Stimulated activated CD4-positive, alpha-beta T cell treated with anti-CD3 and anti-CD28 coated beads, Interleukin-15, amount 100 ng/mL, for 48 hours (primary cell): ENCODE results near the gene PPP1CA.
A peak's percentile ranks its signal among the peaks of the same experiment; 100 is the strongest.
"Not testable (repeated sequence)": the region's sequence is repeated elsewhere in the genome, so short reads cannot be mapped to it uniquely, and the experiment has no call there.

ENCODE experiments used
- DNase-seq, 2 donors: peaks; one replicate each; pipeline ENCODE4 v3.0.0-alpha.2; 2020; ENCODE audit warnings: low read depth in 2 of 2

The PPP1CA gene

GRCh38 chr11:67435031-67435726, 33.5 kb upstream of the PPP1CA start:
- DNase-seq, result no peak

- DNase-seq, result no peak
These were observed 32.8 kb upstream of the PPP1CA start for GRCh38 chr11:67434395-67434881.

DNA sequence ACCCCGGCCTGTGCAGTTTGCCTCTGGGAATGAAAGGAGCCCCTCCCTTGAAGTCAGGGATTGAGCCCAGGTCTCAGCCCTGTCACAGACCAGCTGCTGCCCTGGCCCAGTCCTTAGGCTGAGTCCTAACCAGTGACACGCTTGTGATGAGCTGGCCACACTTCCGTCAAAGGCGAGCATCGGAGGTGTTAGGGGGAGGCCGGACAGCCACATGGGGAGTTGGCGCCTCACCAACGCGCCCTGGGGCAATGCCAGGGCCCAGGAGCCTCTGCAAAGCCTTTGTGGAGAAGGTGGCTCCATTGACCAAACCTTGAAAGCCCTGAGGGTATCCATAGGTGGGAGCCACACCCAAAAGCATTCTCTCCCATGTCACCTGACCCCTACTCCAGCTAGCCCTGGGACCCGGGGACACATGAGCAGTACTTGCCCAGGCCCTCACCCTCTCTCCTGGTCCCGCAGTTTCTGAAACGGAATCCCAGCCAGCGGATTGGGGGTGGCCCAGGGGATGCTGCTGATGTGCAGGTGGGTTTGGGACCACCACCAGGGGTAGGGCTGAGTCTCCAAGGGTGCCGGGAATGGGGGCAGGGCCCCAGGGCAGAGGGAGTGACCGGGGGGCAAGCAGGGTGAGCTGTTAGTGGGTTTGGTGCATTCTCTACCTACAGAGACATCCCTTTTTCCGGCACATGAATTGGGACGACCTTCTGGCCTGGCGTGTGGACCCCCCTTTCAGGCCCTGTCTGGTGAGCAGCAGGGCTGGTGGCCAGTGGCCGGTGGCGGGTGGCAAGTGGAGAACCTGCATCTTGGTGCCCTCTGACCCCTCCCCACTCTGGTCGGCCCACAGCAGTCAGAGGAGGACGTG, 32.1 kb upstream of the PPP1CA start:
- DNase-seq, result no peak

DNA sequence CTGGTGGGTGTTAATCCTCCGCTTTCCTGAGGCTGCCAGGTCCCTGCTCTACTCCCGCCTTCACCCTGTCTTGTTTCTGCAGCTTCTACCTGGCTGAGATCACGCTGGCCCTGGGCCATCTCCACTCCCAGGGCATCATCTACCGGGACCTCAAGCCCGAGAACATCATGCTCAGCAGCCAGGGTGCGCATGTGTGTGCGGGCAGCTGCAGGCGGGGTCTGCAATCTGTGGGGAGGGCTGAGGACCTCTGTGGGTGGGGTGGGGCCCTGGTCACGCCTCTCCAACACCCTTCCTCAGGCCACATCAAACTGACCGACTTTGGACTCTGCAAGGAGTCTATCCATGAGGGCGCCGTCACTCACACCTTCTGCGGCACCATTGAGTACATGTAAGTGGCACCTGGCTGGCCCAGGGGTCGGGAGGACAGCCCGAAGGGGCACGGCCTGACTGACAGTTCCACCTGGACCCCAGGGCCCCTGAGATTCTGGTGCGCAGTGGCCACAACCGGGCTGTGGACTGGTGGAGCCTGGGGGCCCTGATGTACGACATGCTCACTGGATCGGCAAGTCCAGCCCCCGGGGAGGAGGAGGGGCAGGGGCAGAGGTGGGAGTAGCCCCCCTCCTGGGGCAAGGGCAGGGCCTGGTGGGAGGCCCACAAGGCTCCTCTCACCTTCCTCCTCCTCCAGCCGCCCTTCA, 31.1 kb upstream of the PPP1CA start:
- no peak for DNase-seq

DNA sequence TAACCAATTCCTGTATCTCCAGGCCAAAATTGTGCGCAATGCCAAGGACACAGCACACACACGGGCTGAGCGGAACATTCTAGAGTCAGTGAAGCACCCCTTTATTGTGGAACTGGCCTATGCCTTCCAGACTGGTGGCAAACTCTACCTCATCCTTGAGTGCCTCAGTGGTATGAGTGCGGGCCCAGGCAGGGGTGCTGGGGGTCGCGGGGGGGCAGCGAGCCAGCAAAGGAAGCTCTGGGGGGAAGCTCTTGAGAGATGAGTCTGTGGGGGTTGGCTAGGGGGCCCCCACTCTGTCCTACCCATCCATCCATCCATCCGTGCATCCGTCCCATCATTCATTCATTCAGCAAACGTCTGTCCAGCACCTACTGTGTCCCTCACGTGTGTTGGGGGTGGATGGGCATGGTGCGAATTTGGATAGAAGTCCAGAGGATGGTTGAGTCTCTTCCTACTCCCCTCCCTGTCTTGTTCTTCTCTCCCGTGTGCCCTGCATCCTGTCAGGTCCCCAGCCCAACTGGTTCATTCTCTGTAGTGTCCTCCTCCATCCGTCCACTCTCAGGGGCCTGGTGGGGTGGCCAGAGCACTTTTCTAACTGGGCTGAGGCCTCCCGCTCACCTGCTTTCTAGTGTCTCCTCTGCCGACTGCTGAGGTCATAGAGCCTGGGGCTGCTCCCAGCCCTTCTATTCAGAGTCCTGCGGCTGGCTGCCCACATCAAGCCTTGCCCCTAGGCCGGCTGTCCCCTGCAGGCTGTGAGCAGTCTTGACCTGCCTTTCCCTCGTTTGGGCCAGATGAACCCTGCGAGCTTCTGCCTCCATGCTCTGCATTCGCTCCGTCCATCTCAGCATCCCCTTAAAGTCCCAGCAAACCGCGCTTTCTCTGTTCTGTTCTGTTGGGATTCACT, 29.9 kb upstream of the PPP1CA start:
- DNase-seq, result no peak

GRCh38 chr11:67429722-67430121, 28.1 kb upstream of the PPP1CA start:
- DNase-seq, result no peak

DNA sequence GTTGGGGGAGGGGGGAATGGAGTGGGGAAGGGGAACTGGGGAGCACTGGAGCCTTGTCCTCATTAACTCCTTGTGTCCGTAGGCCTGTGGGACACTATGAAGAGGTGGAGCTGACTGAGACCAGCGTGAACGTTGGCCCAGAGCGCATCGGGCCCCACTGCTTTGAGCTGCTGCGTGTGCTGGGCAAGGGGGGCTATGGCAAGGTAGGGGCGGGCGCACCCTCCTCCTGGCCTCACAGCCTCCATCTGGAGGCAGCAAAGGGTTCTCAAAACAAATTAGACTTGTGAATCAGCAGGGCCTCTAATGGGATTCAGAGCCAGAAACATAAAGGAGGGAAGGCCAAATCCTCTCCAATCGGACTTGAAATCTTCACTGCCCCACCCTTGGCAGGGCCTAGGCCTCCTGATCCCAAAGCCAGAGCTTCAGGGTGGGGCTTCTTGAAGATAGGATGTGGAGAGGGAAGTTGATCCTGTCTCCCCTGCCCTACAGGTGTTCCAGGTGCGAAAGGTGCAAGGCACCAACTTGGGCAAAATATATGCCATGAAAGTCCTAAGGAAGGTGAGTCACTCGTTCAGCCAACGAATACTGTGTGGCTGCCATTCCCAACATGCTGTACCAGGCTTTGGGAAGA, 27.5 kb upstream of the PPP1CA start:
- no peak for DNase-seq

- DNase-seq, result peak; percentile 98 to 99
These were observed 26.7 kb upstream of the PPP1CA start, which contains the start of gene RPS6KB2 for GRCh38 chr11:67428052-67429001. Gene RPS6KB2, plus strand, starts transcription at chr11:67428494. Its CDS starts 52 bp downstream, at chr11:67428546.

DNA sequence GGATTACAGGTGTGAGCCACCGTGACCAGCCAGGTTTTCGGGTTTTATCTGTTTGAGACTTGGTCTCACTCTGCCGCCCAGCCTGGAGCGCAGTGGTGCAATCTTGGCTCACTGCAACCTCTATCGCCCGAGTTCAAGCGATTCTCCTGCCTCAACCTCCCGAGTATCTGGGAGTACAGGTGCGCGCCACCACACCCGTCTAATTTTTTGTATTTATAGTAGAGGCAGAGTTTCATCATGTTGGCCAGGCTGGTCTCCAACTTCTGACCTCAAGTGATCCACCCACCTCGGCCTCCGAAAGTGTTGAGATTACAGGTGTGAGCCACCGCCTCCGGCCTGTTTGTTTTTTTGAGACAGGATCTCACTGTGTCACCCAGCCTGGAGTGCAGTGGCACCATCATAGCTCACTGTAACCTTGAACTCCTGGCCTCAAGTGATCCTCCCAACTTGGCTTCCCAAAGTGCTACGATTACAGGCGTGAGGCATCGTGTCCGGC, 25.8 kb upstream of the PPP1CA start:
- not testable (repeated sequence) for DNase-seq

DNA sequence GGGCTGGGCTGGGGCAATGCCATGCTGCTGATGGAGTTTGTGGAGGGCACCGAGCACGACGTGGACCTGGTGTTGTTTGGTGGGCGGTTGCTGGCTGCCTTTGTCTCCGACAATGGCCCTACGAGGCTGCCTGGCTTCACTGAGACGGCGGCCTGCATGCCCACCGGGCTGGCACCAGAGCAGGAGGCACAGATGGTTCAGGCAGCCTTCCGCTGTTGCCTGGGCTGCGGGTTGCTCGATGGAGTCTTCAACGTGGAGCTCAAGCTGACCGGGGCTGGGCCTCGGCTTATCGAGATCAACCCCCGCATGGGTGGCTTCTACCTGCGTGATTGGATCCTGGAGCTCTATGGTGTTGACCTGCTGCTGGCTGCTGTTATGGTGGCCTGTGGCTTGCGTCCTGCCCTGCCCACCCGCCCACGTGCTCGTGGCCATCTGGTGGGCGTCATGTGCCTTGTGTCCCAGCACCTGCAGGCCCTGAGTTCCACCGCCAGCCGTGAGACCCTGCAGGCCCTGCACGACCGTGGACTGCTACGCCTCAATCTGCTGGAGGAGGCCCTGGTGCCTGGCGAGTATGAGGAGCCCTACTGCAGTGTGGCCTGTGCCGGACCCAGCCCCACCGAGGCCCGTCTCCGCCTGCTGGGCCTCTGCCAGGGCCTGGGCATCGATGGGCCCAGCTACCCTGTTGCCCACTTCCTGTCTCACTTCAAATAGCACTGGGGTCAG, 22.4 kb upstream of the PPP1CA start:
- no peak for DNase-seq

DNA sequence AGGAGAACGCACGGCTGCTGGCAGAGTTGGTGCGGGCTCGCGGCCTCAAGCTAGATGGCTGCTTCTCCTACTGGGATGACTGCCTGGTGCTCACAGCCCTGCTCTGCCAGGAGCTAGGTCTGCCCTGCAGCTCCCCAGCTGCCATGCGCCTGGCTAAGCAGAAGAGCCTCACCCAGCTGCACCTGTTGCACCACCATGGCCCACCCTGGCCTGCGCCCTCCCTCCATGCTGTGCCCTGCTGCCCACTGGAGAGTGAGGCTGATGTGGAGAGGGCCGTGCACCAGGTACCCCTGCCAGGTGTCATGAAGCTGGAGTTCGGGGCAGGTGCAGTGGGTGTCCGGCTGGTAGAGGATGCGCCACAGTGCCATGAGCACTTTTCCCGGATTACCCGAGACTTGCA, 21.8 kb upstream of the PPP1CA start:
- DNase-seq, result no peak

DNA sequence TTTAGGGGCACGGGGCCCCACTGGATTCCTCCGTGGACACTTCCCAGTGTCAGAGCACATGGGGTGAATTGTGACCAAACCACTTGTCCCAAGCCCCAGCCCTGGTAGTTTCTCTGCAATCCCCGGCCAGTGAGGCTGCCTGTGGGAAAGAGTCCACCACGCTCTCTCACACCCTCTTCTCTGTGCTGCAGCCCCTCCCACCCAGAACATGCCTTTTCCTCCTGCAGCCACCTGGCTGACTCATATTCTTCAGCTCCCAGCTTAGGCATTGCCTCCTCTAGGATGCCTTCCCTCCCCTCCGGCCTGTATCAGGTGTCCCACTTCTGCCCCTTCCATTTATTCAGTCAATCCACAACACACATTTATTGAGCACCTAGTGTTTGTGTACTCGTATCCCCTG, 21.2 kb upstream of the PPP1CA start:
- DNase-seq, result no peak

DNA sequence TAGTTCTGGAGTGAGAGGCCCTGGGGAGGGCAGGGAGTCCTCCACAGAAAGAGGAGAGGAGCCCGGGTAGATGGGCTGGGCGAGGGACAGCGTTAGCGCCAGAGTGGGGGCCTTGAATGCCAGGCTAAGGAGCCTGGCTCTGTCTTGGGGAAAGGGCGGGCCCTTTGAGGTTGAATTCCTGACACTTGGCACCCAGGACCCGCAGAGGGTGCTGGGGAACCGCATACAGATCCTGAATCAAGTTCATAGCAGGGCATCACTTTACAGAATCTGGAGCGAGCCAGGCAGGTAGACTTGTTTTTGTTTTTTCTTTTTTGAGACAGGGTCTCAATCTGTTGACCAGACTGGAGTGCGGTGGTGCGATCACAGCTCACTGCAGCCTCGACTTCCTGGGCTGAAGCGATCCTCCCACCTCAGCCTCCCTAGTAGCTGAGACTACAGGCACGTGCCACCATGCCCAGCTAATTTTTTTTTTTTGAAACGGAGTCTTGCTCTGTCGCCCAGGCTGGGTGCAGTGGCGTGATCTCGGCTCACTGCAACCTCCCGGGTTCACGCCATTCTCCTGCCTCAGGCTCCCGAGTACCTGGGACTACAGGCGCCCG, 19.9 kb upstream of the PPP1CA start:
- DNase-seq, result no peak

DNA sequence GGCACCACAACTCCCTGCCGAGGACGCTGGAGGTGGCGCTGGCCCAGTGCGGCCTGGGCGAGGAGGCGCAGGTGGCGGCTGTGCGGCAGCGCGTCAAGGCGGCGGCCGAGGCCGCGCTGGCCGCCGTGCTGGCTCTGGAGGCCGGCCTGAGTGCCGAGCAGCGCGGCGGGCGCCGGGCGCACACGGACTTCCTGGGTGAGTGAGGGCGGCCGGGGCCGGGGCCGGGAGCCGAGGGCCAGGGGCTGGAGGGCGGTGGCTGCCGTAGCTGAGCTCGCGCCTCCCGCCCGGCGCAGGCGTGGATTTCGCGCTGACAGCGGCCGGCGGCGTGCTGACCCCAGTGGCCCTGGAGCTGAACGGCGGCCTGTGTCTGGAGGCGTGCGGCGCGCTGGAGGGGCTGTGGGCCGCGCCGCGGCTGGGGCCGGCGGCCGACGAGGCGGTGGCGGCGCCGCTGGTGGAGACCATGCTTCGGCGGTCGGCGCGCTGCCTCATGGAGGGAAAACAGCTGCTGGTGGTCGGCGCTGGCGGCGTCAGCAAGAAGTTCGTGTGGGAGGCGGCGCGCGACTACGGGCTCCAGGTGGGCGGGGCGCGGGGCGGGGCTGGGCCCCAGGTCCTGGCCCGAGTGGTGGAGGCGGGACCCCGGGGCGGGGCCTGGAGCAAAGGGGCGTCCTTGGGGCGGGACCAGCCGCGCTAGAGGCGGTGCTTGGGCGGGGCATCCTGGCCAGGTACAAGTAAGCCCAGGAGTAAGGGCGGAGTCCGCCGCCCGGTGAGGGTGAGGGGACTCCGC, 19.2 kb upstream of the PPP1CA start:
- DNase-seq, result peak; percentile 96 to 99

- DNase-seq, result no peak
These were observed 18.5 kb upstream of the PPP1CA start for GRCh38 chr11:67420147-67420645.

DNA sequence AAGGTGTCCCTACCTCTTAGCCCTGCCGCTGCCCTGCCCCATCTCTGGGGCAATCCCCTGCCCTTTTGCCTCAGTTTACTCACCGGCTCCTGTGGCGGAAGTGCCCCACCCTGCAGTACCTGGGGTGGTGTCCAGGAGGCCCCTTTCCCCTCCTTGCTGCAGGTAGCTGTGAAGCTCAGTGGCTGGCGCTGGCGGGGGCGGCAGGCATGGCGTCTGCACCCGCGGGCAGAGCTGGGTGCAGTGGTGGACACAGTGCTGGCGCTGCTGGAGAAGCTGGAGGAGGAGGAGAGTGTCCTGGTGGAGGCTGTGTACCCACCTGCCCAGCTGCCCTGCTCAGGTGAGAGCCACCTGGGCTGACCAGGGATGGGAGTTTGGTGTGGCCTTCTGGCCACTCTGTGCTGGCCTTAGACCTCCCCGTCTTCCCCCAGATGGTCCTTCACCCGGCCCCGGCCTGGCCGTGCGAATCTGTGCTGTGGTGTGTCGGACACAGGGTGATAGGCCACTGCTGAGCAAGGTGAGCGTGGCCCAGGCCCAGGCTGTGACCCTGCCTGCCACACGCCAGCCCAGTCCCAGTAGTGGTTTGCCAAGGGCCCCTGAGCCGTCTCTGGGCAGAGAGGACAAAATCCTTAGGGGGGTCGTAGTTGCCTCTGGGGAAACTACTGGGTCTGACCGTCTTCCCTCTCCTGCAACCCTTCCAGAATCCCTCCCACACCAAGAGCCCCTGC, 17.8 kb upstream of the PPP1CA start:
- no peak for DNase-seq
